Smooth muscle cell (in vitro differentiated cells): Measurements from ENCODE around the gene GTF2F2. TPM values are rescaled to one million over a fixed set of nuclear protein-coding genes. Genes with fewer than 3 reads are reported as not detected.

Experiments used
- DNase-seq: peaks from one replicate; lab custom pipeline; 2025; ENCODE audit not compliant: unreplicated experiment; lab: John Stamatoyannopoulos, UW
- H2AFZ ChIP-seq: fragments of 200-600 bp; sonication (generic); 2 replicates; pipeline ENCODE4 v1.6.0; 2016; ENCODE audit warnings: antibody characterized with exemption, low read depth, mild to moderate bottlenecking
- H3F3A ChIP-seq: fragments of 200-600 bp; sonication (generic); 2 replicates; pipeline ENCODE4 v1.6.0; 2017; ENCODE audit warnings: antibody characterized with exemption, low read depth
- H3K27ac ChIP-seq: fragments of 200-600 bp; sonication (generic); 2 replicates; pipeline ENCODE4 v1.5.1; 2016; ENCODE audit warnings: low read depth, mild to moderate bottlenecking
- H3K27me3 ChIP-seq: fragments of 200-600 bp; sonication (generic); 2 replicates; pipeline ENCODE4 v1.6.1; 2016; ENCODE audit warnings: low read depth, mild to moderate bottlenecking
- H3K36me3 ChIP-seq: fragments of 200-600 bp; sonication (generic); 2 replicates; pipeline ENCODE4 v1.5.1; 2016; ENCODE audit warnings: low read depth
- H3K4me1 ChIP-seq: fragments of 200-600 bp; sonication (generic); 2 replicates; pipeline ENCODE4 v1.5.1; 2016; ENCODE audit warnings: low read depth
- H3K4me2 ChIP-seq: fragments of 200-600 bp; sonication (generic); 2 replicates; pipeline ENCODE4 v1.6.0; 2016; ENCODE audit warnings: mild to moderate bottlenecking
- H3K4me3 ChIP-seq: fragments of 200-600 bp; sonication (generic); 2 replicates; pipeline ENCODE4 v1.5.1; 2016; ENCODE audit warnings: mild to moderate bottlenecking
- H3K79me2 ChIP-seq: fragments of 200-600 bp; sonication (generic); 2 replicates; pipeline ENCODE4 v1.6.0; 2016; ENCODE audit warnings: low read depth, mild to moderate bottlenecking
- H3K9ac ChIP-seq: fragments of 200-600 bp; sonication (generic); 2 replicates; pipeline ENCODE4 v1.6.0; 2016; ENCODE audit warnings: low read depth
- H3K9me3 ChIP-seq: fragments of 200-600 bp; sonication (generic); replicated peaks from 2 replicates; pipeline ENCODE4 v1.5.1; 2016; ENCODE audit warnings: low read depth
- H4K20me1 ChIP-seq: fragments of 200-600 bp; sonication (generic); 2 replicates; pipeline ENCODE4 v1.6.0; 2016; ENCODE audit warnings: low read depth
- CTCF ChIP-seq: fragments of 200-600 bp; sonication (generic); IDR thresholded peaks from 2 replicates; pipeline ENCODE4 v1.5.1; 2017; ENCODE audit warnings: borderline replicate concordance, mild to moderate bottlenecking, antibody characterized with exemption; ENCODE audit not compliant: insufficient read depth, poor library complexity, severe bottlenecking
- WGBS: methylation state at CpG from one replicate; pipeline ENCODE4 v1.1.7; 2016; ENCODE audit warnings: low lambda C conversion rate; 5-methylcytosine and 5-hydroxymethylcytosine counted together
- polyA plus RNA-seq: library from polyadenylated mRNA; unstranded; fragments of >200 nt; fragmentation: Nextera tagmentation; extraction: Ambion mirVana; gene quantifications from 2 replicates; pipeline ENCODE4 v1.2.1, GENCODE V29; 2016
- total RNA-seq: library from RNA; depleted of rRNA; stranded (reverse); fragments of >200 nt; gene quantifications from 2 replicates; pipeline ENCODE4 v1.2.3, GENCODE V29; 2014

GTF2F2 gene
- total and polyA plus RNA-seq, 2 experiments from 2014 or later, result 11.2 to 28.1 TPM

DNA sequence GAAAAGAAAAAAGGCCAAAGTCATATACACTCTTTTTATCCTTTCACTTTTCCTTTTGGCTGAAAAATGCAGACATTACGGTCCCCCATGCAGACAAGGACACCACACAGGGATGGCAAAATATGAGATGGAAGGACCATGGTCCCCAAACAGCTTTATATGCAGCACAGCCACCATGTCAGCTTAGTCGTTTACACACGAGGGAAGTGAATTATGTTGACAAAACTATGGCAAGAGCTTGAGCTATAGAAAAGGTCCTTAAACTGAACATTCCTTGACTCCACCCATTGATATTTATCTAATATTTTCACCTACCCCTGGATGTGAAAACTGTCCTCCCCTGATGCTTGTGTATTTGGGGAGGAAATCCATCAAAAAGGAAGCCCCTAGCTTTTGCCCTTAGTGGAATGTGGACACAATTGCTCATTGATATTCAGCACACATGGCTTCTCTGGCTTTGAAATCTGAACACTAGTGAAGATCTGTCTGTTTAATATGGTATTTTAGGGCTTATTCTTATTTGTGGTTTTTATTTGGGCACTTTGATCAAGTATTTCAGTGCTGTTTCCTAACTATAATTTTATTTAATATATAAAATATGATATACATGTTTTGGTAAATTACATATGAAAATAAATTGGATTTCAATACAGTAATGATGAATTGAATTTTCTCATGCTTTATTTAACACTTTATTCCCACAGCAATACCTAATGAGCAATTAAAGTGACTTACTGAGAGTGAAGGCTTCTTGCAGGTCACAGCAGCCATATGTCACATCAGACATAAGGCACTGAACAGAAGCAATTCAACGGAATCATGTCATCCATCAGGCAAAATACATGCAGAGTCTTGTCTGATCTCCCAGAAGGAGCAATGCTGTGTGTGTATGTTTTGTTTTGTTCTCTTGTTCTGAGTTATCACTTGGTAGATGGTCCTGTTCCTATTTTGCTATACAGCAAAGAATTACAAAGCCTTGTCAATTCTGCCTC is 6.8 kb upstream of the GTF2F2 start:
- 83% methylated on average over 4 of the region's 4 CpGs for WGBS
- H4K20me1 ChIP-seq, result no peaks in the 10 kb centered on the region
- no peaks in the 10 kb centered on the region for H3K36me3 ChIP-seq
- no peak for TF ChIP-seq CTCF
- H3F3A ChIP-seq, result no peaks in the 10 kb centered on the region
- H3K27me3 ChIP-seq, result no peaks in the 10 kb centered on the region
- no peak overlapping the region for H3K27ac ChIP-seq
- no peaks in the 10 kb centered on the region for H3K4me1 ChIP-seq
- H3K4me2 ChIP-seq, result no peak overlapping the region
- no peak overlapping the region for H2AFZ ChIP-seq
- H3K9ac ChIP-seq, result no peak overlapping the region
- no peaks in the 10 kb centered on the region for H3K9me3 ChIP-seq
- DNase-seq, result no peak
- H3K79me2 ChIP-seq, result no peaks in the 10 kb centered on the region
- H3K4me3 ChIP-seq, result no peak overlapping the region

- no peaks in the 10 kb centered on the region for H3K27me3 ChIP-seq
- no peaks in the 10 kb centered on the region for H3K9me3 ChIP-seq
- no peak for DNase-seq
- peaks cover 42% of the 10 kb centered on the region for H3K79me2 ChIP-seq
- H3K4me1 ChIP-seq, result peaks cover 9% of the 10 kb centered on the region
- peak overlapping the region; percentile 92 for H3K27ac ChIP-seq
- peaks cover 15% of the 10 kb centered on the region for H4K20me1 ChIP-seq
- peak overlapping the region; percentile 79 for H3K4me3 ChIP-seq
- no peaks in the 10 kb centered on the region for H3K36me3 ChIP-seq
- peak overlapping the region; percentile 86 for H3K4me2 ChIP-seq
- peak overlapping the region; percentile 90 for H3K9ac ChIP-seq
- 16% methylated on average over 7 of the region's 7 CpGs for WGBS
- peak overlapping the region; percentile 93 for H2AFZ ChIP-seq
- TF ChIP-seq CTCF, result no peak
- H3F3A ChIP-seq, result no peaks in the 10 kb centered on the region
Measured at GRCh38 chr13:45119469-45119990, 780 bp upstream of the GTF2F2 start.

DNA sequence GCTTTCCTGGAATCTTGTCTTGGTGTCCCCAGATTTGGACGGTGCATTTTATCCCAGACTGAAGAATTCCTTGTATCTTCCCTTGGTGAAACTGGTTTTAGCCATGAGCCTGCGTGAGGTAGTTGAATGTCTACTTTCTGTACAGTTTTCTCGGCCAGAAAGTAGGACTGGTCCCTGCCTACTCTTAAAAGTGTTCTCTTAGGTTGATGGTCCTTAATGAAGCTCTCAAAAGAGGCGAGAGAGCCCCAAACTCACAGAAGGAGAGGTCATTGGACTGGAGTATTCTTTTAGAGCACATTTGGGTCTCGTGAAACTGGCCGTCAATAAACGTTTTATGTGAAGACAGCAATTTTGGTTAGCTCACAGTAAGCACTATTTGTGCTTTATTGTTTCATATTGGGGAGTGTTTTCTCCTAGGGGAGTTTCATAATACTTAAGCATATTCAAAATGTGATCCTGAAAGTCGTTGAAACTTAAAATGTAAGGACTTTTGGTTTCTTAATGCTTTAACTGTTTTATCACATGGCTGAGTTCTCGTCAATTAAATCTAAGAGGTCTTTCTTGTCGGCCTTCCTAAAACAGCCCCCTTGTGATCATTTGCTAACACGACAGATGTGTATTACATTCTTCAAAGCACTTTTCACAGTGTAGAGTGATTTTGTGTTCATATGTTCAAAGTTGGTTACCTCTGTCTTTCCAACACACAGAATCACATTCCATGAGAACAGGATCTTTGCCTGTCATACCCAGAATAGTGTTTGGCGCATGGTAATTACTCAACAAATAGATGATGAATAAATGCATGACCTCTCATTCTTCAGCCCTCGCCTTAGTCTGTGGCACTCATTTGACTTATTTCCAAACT is 889 bp downstream of the GTF2F2 start:
- H3K27ac ChIP-seq, result peak overlapping the region; percentile 92
- peak overlapping the region; percentile 86 for H3K4me2 ChIP-seq
- H3F3A ChIP-seq, result no peaks in the 10 kb centered on the region
- H3K79me2 ChIP-seq, result peaks cover 57% of the 10 kb centered on the region
- H4K20me1 ChIP-seq, result peaks cover 21% of the 10 kb centered on the region
- no peaks in the 10 kb centered on the region for H3K27me3 ChIP-seq
- peaks cover 9% of the 10 kb centered on the region for H3K4me1 ChIP-seq
- H3K36me3 ChIP-seq, result no peaks in the 10 kb centered on the region
- peak overlapping the region; percentile 90 for H3K9ac ChIP-seq
- H3K9me3 ChIP-seq, result no peaks in the 10 kb centered on the region
- H3K4me3 ChIP-seq, result peak overlapping the region; percentile 79
- no peak for DNase-seq
- 15% methylated on average over 13 of the region's 13 CpGs for WGBS
- H2AFZ ChIP-seq, result peak overlapping the region; percentile 93
- TF ChIP-seq CTCF, result no peak
